ENCODE measurements around the gene MXD4.
A peak's percentile ranks its signal among the peaks of the same experiment; 100 is the strongest.
"Not testable (repeated sequence)": the region's sequence is repeated elsewhere in the genome, so short reads cannot be mapped to it uniquely, and the experiment has no call there.

Gene MXD4

GRCh38 chr4:2249526-2250356 is 12.2 kb downstream of the MXD4 start:
- peak in 1 of 2 donors; percentile 16 for DNase-seq

- DNase-seq = peak in 1 of 2 donors; percentile 16
Measured at GRCh38 chr4:2248821-2249261, 13.1 kb downstream of the MXD4 start.

- peak in 1 of 2 donors; percentile 15 for DNase-seq
Measured at GRCh38 chr4:2248044-2248780, 13.7 kb downstream of the MXD4 start.

- peak in 1 of 2 donors; percentile 16 for DNase-seq
Measured at GRCh38 chr4:2247128-2248043, 14.5 kb downstream of the MXD4 start.

GRCh38 chr4:2246384-2247127 is 15.4 kb downstream of the MXD4 start:
- DNase-seq = peak in 1 of 2 donors; percentile 16

DNA sequence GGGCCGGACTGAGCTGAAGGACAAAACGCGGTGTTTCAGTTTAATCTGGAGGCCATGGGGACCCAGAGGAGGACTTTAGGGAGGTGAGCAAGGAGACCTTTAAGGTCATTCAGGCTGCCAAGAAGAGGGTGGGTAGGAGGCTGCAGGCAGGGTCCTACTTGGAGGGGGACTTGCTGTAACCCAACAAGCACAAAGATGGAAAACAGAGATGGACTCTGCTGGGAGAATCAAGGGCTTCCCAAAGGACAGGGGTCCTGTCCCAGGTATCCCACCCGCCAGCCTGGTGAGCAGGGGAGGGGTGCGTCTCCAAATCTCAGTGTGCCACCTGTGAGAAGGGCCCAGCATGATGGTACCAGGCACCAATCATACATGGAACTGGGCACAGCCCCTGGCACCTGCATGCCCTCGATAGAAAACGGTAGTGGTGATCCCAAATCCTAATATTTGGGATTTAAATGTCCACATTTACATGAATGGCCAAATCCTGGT is 16.1 kb downstream of the MXD4 start:
- DNase-seq = no peak

DNA sequence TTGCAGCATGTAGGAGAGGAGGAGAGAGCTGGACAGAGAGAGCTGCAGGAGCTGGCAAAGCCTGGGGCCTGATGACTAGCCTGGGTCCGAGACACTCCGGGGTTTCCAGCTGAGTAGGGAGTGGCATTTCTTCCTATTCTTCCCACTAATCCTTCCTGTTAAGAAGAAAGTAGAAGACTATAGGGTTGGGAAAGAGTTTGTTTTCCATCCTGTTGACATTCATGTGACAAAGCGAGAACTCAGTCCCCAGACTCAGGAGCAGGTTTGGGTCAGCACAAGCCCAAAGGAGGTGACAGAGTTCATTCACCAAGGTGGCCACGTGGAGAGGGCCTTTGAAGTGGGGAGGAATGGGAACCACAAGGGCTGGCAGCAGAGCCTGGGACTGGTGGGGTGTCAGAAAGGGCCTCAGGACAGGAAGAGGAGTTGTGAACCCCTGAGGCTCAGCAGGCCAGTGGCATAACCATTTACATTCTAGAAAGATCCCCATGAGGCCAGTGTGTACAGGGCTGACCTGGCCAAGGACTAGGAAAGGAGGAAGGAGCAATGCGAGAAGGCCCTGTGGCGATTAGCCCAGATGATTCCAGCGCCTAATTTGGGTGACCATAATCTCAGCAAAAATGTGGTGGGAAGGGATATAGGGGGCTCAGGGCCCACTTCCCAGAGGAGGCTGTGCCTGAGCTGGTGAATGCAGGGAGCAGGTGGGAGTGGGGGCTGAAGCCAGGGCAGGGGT is 16.7 kb downstream of the MXD4 start:
- DNase-seq = peak in 1 of 2 donors; percentile 16

GRCh38 chr4:2243681-2244380 is 18.1 kb downstream of the MXD4 start:
- DNase-seq = peak in 1 of 2 donors; percentile 20

- peak; percentile 99 for DNase-seq
Measured at GRCh38 chr4:2241410-2242353, 20.2 kb downstream of the MXD4 start, which contains the start of the genes HAUS3 and POLN. Gene HAUS3 (minus strand): TSS chr4:2242121. CDS start chr4:2240946, 1,175 bp downstream. Gene POLN (minus strand): TSS chr4:2242121. CDS start chr4:2229231, 12,890 bp downstream.

GRCh38 chr4:2241003-2241402 is 20.9 kb downstream of the MXD4 start:
- DNase-seq = no peak

- DNase-seq = no peak
Measured at GRCh38 chr4:2236944-2237666, 24.8 kb downstream of the MXD4 start.

- no peak for DNase-seq
Measured at GRCh38 chr4:2231082-2231481, 30.8 kb downstream of the MXD4 start.

- DNase-seq = no peak
Measured at GRCh38 chr4:2226261-2226660, 35.6 kb downstream of the MXD4 start.

DNA sequence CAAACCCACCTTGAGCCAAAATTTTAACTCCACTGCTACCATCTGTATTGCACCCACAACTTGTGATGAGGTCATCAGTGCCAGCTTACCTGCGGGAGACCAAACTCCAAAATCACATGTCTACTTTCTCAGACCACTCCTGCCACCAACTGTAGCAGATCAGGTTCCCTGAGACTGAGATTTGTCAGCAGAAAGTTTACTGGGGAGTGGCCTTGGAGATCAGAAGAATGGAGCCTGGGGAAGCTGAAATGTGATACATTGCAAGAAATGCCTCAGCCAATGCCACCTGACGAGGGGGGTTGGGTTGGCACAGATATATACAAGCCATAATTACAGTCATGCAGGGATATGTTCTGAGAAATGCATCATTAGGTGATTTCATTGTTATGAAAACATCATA is 39.1 kb downstream of the MXD4 start:
- no peak for DNase-seq

- DNase-seq = not testable (repeated sequence)
Measured at GRCh38 chr4:2221378-2221777, 40.5 kb downstream of the MXD4 start.

- DNase-seq = peak; percentile 85
Measured at GRCh38 chr4:2220016-2220630, 41.8 kb downstream of the MXD4 start.

DNA sequence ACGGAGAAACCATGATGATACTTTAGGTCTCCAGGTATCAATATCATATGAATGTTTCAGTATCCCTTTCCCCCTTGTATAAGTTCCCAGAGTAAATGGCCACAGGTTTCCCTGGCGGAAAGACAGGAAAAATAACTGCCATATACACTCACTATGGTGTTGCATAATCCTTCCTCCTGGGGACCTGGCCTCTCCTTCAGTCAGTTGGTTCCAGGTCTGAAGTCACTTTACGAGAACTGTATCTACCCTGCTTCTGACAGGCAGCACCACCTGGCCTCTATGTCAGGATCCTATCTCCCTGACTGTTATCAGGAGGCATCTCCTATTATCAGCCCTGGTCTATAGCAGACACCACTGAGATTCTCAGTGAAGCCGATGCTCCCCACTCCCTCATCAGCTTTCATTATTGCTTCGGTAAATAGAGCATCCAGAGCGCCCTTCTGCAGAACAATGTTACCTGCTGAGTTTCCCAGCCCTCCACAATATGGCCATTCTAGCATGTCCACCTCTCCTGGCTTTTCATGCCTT is 42.6 kb downstream of the MXD4 start:
- no peak for DNase-seq

DNA sequence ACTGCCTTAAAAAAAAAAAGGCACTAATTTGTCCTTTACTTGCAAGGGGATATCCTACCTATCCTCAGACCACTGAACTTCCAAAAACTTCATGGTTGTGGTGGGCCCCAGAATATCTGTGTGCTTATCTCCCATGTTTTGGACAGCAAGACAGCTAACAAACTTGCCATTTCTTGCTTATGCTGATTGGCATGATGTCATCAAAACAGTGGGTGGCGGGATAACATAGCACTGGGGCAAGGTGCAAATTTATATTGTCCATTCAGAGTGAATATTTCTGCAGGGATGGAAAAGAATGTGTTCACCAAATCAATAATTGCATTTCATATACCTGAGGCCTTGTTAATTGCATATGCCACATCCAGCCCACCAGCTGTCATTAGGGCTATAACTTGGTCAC is 43.5 kb downstream of the MXD4 start:
- DNase-seq = no peak

Data from stimulated activated CD4-positive, alpha-beta T cell treated with anti-CD3 and anti-CD28 coated beads, Interleukin-2, amount 100 ng/mL, for 24 hours (primary cell).